ENCODE data around the gene SRP68.
A peak's percentile ranks its signal among the peaks of the same experiment; 100 is the strongest.
"Not testable (repeated sequence)": the region's sequence is repeated elsewhere in the genome, so short reads cannot be mapped to it uniquely, and the experiment has no call there.

SRP68 gene

DNA sequence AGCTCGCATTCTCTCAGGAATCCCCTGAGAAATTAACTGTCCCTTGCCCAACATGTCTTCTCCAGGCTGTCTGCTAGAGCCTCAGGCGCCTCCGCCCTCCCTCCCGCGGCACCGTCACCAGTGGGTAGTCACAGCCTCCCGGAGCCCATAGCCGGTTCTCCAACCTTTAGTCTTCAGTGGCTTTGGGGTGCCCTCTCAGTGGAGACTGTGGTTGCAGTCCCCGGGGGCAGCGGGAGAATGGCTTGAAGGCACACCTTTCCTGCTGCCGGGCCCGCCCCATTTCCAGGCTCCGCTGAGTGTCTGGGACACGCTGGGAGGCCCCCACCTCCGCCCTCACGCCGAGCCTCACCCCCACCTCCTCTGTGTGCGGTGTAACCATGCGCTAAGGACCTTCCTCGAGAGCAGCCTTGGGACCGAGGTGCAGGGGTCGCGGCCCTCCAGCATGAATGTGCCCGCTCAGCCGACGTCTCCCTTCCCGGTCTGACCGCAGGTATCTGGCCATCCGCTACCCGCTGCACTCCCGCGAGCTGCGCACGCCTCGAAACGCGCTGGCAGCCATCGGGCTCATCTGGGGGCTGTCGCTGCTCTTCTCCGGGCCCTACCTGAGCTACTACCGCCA is 3.9 kb upstream of the SRP68 start:
- no peak for DNase-seq

DNA sequence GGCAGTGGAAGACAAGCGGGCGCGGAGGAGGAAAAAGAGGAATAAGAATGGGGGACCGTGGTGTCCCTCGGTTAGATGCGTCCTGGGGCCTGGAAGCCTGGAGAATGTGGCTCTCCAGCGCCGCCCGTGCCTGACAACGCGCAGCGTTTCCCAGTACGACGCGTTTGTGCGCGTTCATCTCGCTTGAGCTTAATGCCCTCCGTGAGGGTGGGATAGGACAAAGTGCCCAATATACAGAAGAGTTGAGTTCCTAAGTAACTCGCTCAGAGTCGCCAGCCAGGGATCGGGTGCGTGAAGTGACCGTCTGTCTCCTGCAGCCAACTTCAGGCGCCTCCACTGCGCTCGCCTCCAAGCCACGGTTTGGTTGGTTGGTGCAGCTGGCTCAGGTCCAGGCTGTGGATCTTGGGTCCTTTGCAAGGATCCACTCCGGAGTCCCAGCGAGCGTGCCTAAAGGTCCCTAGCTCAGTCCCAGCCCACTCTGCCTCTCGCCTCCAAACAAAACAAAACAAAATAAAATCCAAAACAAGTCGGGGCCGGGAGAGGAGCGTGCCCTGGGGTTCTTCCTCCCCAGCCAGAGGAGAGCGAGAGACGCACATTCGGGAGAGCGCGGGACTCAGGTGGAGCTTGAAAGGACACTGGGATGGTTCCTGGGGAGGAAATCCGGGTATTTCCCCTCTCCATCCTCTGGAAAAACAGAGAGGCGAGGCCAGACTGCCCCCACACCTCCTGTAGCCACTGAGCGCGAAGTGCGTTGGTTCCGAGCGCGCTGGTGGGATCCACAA is 3.2 kb upstream of the SRP68 start:
- no peak for DNase-seq

DNA sequence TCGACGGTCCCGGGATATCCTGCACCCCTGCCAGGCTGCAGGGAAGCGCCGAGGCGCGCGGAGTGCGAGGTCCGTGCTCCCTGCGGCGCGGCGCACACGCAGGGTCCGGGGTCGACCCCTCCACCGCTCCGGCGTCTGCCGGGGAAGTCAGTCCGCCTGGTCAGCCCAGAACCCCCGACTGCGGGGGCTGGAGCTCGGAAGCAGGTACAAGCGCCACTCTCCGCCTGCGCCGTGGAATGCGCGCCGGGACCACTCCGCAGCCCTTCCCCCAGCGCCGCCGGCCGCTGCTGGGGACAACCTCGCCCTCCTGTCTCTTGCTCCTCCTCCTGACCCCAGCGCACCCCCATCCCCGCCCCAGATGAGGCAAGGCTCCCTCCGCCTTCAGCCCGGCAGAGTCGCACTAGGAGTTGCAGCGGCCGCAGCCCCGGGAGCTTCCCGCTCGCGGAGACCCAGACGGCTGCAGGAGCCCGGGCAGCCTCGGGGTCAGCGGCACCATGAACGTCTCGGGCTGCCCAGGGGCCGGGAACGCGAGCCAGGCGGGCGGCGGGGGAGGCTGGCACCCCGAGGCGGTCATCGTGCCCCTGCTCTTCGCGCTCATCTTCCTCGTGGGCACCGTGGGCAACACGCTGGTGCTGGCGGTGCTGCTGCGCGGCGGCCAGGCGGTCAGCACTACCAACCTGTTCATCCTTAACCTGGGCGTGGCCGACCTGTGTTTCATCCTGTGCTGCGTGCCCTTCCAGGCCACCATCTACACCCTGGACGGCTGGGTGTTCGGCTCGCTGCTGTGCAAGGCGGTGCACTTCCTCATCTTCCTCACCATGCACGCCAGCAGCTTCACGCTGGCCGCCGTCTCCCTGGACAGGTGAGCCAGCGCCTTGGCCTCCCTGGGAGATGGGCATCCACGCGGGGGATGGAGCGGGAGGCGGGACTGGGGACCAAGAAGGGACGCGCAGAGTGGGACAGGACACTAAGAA is 2.4 kb upstream of the SRP68 start, which contains the start of gene GALR2:
TSS of gene GALR2 (plus strand) at position 392 of the 974 bp plus-strand sequence. CDS start at position 495, 103 bp downstream.
- no peak for DNase-seq

DNA sequence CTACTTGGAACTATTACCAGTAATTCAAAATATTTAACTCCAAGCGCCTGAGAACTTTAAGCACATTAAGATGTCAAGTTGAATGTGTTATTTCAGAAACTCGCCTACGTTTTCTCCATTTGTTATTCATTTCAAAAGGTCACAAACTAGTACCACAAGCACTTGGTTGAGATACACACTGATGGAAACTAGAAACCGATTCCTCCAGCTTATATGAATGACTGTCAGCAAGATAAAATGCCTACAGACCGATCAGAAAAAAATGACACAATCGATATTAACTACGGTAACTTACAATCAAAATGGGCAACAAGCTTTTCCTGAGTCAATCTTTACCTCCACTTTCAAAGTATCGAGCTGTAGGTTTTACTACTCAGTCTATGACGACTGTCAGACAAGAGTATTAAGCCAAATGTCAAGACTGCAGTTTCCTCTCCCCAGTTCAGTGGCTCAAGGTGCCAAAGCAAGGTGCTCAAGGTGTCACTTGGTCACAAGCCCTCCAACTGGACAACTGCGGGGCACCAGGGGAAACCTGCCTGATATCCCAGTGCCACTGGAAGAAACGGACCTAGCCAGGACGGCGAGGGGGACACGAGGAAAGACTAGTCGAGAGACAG is 678 bp downstream of the SRP68 start:
- no peak for DNase-seq

DNA sequence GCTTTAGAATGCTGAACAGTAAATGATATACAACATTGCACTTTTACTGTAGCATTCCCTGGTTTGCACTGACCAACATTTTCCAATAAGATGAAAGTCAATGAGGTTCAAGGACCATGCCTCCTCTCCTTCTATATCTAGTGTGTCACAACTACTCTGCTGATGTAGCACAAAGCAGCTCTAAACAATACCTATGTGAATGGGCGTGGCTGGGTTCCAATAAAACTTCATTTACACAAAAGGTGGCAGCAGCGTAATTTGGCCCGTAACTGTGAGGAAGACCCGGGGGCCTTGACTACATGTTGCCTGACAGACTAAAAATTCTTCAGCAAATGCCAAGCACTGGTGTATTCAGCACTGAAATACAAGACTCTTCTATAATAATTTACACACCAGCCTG is 6.5 kb downstream of the SRP68 start:
- no peak for DNase-seq

DNA sequence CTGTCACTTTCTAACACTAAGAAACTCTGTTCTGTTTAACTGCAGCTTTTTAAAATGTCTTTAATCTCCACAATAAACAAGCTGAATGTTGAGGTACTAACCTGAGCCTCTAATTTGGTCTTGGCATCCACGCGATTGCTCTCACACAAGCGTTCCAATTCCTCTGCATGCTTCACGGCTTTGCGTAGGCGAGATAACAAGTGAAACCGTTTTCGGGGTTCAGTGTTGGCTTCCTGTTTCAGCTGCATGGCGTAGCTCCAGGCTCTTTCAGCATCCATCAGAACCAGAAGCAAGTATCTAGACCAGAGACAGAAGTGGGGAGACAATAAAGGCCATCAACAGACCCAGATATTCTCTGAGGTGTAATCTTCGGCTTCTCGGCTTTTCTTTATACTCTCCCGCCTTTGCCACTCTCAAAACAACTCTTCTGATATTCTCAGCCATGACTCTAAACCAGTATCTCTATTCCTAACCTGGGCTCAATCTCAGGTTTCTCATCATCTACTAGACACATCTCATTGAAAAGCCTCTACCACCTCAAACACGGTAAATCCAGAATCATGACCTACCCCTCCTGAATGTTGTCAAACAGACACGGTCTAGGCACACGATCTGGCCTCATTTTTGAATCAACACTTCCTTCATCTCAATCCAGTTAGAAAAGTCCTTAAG is 8.3 kb downstream of the SRP68 start:
- peak; percentile 21 for DNase-seq

DNA sequence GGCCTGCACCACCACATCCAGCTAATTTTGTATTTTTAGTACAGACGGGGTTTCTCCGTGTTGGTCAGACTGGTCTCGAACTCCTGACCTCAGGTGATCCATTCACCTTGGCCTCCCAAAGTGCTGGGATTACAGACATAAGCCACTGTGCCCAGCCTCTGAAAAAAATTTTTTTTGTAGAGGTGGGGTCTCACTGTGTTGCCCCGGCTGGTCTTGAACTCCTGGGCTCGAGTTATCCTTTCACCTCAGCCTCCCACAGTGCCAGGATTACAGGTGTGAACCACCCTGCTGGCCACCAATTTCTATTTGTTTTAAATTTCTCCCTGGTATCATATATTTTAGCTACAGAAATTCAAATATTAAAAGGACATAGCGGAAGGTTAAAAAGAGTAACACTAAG is 14.1 kb downstream of the SRP68 start:
- DNase-seq: not testable (repeated sequence)

DNA sequence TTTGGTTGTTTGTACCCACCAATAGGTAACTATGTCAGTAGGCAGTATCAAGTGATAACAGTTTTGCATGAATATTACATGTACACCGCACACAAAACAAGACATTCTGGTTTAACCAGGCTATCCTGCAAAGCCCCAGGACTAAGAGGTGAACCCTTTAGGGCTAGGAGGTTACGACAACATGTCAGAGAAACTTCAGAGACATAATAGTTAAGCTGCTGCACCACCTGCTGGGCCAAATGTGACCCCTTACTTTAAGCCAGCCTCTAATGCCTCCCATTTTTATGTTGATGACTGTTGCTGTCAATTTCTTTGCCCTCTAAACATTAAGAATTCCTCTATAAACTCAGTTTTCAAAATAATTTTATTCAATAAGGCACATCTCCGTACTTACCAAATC is 15.4 kb downstream of the SRP68 start:
- DNase-seq: no peak

DNA sequence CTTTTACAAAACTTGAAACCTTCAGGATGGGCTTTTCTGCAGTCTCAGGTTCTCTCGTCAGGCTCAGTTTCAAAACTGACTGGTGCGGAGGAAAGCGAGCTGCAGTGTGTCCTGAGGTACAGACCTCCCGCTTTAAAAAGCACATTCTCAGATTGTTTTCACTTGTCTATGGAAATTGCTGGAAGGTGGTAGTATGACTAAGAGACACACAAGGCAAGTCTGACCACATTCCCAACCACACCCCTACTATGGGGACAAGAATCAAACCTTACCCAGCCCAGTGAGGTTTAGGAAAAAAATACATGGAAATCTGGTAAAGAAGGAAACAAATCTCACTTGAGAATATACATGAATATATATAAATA is 18.2 kb downstream of the SRP68 start:
- DNase-seq: no peak

DNA sequence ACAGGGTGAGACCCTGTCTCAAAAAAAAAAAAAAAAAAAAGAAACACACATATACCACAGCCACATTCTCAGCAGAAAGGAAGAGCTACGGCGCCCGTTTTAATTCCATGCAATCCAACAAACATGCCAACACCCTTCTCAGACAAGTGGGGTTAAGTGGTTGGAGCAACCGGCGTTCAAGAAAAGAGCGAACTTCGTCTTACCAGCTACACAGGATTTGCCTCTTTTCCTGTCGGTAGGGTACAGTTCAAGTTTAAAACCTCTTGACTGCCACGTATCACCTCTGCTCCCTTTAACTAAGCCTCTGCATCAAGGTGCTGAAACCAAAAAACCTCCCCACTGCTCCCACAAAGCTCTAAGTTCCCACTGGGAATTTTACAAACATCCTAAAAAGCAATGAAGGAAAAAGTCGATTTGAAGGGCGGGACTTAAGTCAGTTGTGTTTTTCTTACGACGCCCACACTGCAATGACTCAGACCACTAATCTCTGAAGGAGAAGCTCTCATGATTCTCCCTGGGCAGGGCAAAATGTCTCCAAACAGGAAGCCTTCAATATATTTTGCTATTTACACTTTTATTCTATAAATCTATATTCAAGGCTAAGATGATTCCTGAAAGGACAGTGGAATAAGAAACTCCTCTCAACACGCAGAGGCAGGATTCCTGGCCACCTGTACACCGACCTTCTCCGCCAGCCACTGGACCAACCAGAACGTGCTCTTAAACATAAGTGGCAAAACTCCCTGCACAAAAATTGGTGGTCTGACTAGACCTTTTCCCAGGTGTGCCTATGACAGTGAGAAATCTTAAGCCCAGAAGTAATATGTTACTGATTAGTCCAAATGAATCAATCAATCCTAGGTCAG is 18.8 kb downstream of the SRP68 start:
- no peak for DNase-seq

DNA sequence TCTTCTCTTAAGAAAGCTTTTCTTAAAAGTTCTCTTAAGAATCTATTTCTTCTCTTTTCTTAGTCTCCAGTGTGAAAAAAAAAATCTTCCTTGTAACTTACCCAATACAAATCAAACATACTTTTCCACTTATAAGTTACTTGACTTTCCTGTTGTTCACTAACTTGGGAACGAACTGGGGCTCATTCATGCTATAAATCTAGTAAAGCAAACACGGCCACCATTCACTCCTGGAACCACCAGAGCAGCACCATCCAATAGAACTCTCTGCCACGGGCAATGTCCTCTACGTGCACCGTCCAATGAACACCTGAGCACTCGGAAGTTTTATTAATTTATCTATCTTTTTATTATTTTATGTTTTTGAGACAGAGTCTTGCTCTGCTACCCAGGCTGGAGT is 20.8 kb downstream of the SRP68 start:
- DNase-seq: no peak

DNA sequence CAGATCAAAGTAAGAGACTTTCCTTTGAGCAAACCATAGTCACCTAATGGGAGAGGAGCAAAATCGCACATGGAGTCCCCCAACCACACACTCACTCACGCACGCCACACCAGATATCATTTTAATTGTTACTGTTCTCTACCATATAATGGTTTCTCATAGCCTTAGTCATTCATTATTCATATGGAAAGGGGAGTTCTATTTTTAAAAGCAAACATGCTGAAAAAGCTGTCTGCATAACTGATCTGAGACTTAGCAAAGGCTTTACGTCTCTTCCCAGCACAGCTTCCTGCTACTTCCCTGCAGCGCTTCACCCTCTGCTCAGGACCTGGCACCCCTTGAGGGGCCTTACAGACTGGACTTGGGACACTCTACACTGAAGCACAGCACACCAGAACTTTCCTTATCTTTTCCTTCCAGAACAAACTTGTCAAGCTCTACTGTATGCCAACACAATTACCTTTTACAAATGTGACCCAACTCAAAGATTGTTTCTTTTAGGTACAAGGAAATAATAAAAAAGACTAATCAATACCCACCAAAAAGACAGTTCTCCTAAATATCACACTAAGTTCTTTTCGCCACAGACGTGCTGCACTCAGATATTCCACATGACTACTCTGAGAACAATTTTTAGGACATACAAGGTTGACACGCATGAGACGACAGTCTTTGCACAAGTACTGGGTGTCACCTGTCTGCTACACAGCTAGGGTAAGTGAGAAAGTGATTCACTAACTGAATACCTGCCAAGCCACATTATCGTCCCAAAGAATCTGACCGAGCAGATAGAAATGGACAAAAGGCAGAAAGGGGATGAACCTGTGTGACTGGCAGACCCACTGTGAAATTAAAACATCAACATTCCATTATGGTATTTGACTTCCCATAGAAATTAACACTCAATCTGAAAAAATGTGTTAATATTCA is 21.5 kb downstream of the SRP68 start:
- DNase-seq: no peak

DNA sequence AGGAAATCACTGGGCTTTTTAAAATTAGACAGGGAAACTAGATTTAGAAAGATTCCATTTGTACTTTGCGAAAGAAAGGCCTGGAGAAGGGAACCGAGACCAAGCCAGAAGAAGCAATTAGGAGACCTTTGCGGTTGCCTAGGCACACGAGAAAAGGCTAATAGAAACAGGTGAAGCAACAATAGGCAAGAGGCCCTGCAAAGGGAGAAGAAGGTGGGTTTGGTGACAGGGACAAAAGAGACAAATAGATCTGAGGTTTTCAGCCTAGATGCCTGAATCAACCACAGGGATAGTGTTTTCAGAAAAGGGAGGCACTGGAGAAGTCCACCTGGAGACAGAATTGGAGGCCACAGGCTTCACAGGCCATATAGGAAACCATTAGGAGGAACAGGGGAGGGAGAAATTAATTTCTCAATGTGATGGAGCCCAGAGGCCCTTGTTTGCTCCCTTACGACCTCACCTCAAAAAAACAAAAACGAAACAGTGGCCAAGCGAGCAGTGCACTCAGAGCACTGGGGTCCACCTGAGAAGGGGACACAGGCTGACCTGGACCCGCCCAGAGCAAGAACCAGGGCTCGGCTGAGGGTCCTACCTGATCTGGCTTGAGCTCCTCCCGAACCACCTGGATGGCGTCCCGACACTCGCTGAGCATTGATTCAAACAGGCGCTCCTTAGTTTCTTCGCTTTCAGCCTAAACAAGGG is 22.3 kb downstream of the SRP68 start:
- no peak for DNase-seq

DNA sequence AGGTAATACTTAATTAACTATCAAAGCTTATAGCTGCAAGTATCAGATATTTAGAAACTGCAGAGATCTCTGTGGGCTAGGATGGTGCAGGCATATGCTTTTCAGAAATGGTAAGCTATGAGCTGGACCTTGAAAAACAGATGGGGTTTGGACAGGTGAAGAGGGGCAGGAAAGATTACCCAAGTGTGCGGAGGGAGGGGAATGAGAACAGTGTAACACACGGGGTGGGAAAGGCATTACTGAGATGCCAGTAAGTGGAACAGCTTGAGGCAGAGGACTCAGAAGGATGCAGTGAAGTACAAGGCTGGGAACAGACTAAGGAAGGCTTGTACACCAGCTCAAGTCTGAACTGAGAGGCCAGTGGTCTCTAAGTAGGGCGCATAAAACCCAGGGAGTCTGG is 23.1 kb downstream of the SRP68 start:
- DNase-seq: no peak

DNA sequence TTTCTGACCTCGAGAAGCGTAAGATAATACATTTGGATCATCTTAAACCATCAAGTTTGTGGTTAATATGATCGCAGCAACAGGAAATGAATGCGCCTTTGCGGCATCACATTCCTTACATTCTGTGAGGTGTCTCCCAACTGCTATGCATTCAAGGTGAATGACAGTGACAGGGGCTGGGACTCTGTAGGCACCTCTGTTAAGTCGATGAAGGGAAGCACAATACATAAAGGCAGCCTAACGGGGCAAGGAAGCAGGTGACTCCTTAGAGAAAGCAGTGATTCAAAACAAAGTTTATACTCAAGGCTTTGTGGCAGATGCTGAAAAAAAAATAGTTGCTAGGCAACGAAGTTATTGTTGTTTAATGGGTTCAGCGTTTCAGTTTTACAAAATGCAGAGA is 23.6 kb downstream of the SRP68 start:
- no peak for DNase-seq

DNA sequence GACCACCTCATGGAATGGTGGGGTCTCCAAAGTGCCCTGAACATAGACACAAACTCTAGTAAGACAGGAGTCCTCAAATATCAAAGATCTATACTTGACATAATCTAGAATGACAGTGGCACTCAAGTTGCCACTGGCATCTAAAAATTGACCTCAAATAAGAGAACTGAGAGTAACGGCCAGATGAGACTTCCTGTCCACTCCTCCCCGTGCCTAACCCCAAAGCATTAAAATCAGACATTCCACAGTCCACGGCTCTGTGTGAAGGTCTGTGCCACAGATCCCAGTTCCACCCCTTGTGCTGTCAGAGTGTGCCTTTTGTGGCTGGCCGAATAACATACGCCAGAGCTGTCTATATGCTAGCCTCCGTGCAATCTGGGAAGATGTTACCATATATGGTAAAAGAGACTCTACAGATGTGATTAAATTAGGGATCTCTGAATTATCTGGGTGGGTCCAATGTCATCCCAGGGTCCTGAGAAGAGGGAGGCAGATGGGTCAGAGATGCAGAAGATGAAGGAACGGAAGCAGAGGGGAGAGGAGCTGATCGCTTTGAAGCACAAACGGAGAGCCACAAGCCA is 24.2 kb downstream of the SRP68 start:
- DNase-seq: no peak

DNA sequence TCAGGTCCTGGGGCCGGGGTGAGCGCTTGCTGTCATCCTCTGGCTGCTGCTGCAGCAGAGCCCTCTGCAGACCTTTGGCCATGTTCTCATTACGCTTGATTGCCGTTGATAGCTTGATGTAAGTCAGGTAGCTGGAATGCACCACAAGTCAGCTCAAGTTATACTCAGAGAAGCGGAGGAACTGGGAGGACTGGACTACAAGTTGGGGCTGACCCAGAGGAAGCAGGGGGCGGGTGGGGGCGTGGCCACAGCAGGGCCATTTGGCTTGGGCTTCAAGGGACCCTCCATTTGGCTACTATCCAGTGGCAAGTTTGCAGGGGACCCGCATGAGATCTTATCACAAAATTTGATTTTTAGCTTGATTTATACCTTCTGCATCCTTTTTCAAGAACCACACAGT is 26.3 kb downstream of the SRP68 start:
- no peak for DNase-seq

DNA sequence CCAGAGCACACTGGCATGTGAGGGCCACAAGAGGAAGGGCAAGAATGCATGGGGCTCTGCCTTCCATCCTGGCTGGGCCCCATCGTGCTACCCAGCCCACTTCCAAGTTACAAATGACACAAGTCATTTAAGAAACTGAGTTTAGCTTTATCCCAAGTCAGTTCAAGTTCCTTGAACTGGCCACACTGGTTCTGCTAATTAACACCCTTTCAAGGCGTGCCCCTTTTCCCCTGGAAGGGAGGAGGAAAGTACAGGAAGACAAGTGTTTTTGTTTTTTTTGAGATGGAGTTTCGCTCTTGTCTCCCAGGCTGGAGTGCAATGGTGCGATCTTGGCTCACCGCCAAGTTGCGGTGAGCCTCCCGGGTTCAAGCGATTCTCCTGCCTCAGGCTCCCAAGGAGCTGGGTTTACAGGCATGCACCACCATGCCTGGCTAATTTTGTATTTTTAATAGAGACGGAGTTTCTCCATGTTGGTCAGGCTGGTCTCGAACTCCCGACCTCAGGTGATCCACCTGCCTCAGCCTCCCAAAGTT is 27.8 kb downstream of the SRP68 start:
- not testable (repeated sequence) for DNase-seq

DNA sequence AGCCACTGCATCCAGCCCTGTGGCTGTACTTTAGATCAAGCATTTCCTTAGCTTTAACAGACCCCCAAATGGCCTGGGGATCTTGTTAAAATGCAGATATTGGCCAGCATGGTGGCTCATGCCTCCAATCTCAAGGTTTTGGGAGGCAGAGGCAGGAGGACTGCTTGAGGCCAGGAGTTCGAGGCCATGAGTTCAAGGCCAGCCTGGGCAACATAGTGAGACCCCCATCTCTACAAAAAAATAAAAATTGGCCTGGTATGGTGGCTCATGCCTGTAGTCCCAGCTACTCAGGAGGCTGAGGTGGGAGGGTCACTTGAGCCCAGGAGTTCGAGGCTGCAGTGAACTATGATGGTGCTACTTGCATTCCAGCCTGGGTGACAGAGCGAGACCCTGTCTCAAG is 29.4 kb downstream of the SRP68 start:
- not testable (repeated sequence) for DNase-seq

Measured in activated effector memory CD4-positive, alpha-beta T cell treated with Interleukin-2 at 50 U/mL for 16 hours (primary cell).